Right hindlimb (tissue), 1 donor: Measurements from ENCODE around the gene DPH1.

ENCODE experiments used
- DNase-seq: peaks from one replicate; pipeline ENCODE4 v3.0.0-alpha.2; 2018

Gene DPH1

GRCh38 chr17:2084036-2084765, 54.2 kb downstream of the DPH1 start:
- peak; percentile 80 for DNase-seq

GRCh38 chr17:2084766-2085647, 55.1 kb downstream of the DPH1 start:
- DNase-seq = peak; percentile 90

- peak; percentile 87 for DNase-seq
These were observed 55.6 kb downstream of the DPH1 start for GRCh38 chr17:2085648-2085949.

GRCh38 chr17:2086306-2086705, 56.4 kb downstream of the DPH1 start:
- no peak for DNase-seq

GRCh38 chr17:2087597-2088211, 57.8 kb downstream of the DPH1 start:
- peak; percentile 69 for DNase-seq

GRCh38 chr17:2089021-2089422, 59.1 kb downstream of the DPH1 start:
- DNase-seq = peak; percentile 59

- DNase-seq = no peak
These were observed 60.3 kb downstream of the DPH1 start for GRCh38 chr17:2090210-2090641.

GRCh38 chr17:2090804-2091534, 61.0 kb downstream of the DPH1 start:
- peak; percentile 91 for DNase-seq

GRCh38 chr17:2092253-2092652, 62.3 kb downstream of the DPH1 start:
- DNase-seq = no peak

- DNase-seq = no peak
These were observed 63.4 kb downstream of the DPH1 start for GRCh38 chr17:2093349-2093748.
